H4 (cell line): ENCODE results near the gene RPS29. TPM values are rescaled to one million over a fixed set of nuclear protein-coding genes. Genes with fewer than 3 reads are reported as not detected.
"Not testable (repeated sequence)": the region's sequence is repeated elsewhere in the genome, so short reads cannot be mapped to it uniquely, and the experiment has no call there.

Source experiments
- DNase-seq: peaks from one replicate; pipeline ENCODE4 v3.0.0-alpha.2; 2015; ENCODE audit warnings: low spot score
- total RNA-seq: library from RNA; depleted of rRNA; stranded (reverse); fragments of >200 nt; shearing (Covaris generic); gene quantifications from 2 replicates; pipeline ENCODE4 v1.2.3, GENCODE V29; 2014

The RPS29 gene
- total RNA-seq, 1 experiment from 2014 or later, result 8,566 TPM

GRCh38 chr14:49598485-49599300 is 12.5 kb upstream of the RPS29 start, which contains the start of gene LRR1:
Gene LRR1, plus strand, starts transcription at chr14:49598940. Its CDS starts 81 bp downstream, at chr14:49599021.
- DNase-seq, result peak; percentile 71

- DNase-seq, result no peak
Observed at GRCh38 chr14:49598189-49598484, 12.0 kb upstream of the RPS29 start.

- no peak for DNase-seq
Observed at GRCh38 chr14:49594347-49595091, 8.3 kb upstream of the RPS29 start.

GRCh38 chr14:49593016-49593415 is 6.8 kb upstream of the RPS29 start:
- DNase-seq, result no peak

- DNase-seq, result no peak
Observed at GRCh38 chr14:49589387-49589786, 3.2 kb upstream of the RPS29 start.

GRCh38 chr14:49586673-49587460 is 687 bp upstream of the RPS29 start:
- peak; percentile 58 for DNase-seq

- DNase-seq, result not testable (repeated sequence)
Observed at GRCh38 chr14:49584981-49585640, 1.1 kb downstream of the RPS29 start.

GRCh38 chr14:49584058-49584457 is 2.1 kb downstream of the RPS29 start:
- DNase-seq, result no peak

GRCh38 chr14:49583629-49584028 is 2.6 kb downstream of the RPS29 start:
- DNase-seq, result no peak

GRCh38 chr14:49582113-49582977 is 3.8 kb downstream of the RPS29 start:
- DNase-seq, result no peak

GRCh38 chr14:49581209-49582112 is 4.7 kb downstream of the RPS29 start:
- DNase-seq, result no peak

GRCh38 chr14:49579841-49580240 is 6.3 kb downstream of the RPS29 start:
- DNase-seq, result no peak

GRCh38 chr14:49578141-49578540 is 8.0 kb downstream of the RPS29 start:
- no peak for DNase-seq

GRCh38 chr14:49574038-49574437 is 12.1 kb downstream of the RPS29 start:
- no peak for DNase-seq

GRCh38 chr14:49569281-49569680 is 16.9 kb downstream of the RPS29 start:
- DNase-seq, result no peak

- DNase-seq, result no peak
Observed at GRCh38 chr14:49566714-49567113, 19.5 kb downstream of the RPS29 start.

- no peak for DNase-seq
Observed at GRCh38 chr14:49559979-49560768, 26.0 kb downstream of the RPS29 start.

GRCh38 chr14:49553892-49554291 is 32.3 kb downstream of the RPS29 start:
- DNase-seq, result no peak

- DNase-seq, result no peak
Observed at GRCh38 chr14:49553106-49553505, 33.1 kb downstream of the RPS29 start.
